HepG2 (cell line): ENCODE data around the gene CHEK1. TPM values are rescaled to one million over a fixed set of nuclear protein-coding genes. Genes with fewer than 3 reads are reported as not detected.

Experiments used
- ATAC-seq: fragments of 200-7000 bp; cut with Tn5 transposase; 3 replicates; pipeline ENCODE4 v1.9.1; 2020; ENCODE audit warnings: mild to moderate bottlenecking, moderate library complexity
- BruUV-seq: library from RNA; stranded (reverse); fragments of 400-500 nt; replicated peaks from 2 replicates; lab custom pipeline; 2021; lab: Mats Ljungman, UMichigan
- CTCF ChIA-PET: fragments of 300-600 bp; formaldehyde crosslinking; extraction: SDS; loops from one replicate; lab custom pipeline; 2021; ENCODE audit warnings: low total read pairs, inconsistent platforms, low intra/inter-chr PET ratio; lab: Yijun Ruan, JAX
- POLR2A ChIA-PET: fragments of 350-600 bp; sonication (Branson Sonifier 250); formaldehyde crosslinking; loops from one replicate; lab custom pipeline; 2020; ENCODE audit warnings: antibody characterized with exemption, inconsistent platforms; lab: Yijun Ruan, JAX
- DNase-seq: peaks from one replicate; pipeline ENCODE4 v3.0.0-alpha.2; 2015; ENCODE audit warnings: low spot score
- FAIRE-seq: peaks from 3 replicates; lab custom pipeline; 2011; peaks lifted over from hg19 to GRCh38; lab: Jason Lieb, UNC
- H2AFZ ChIP-seq: one replicate; pipeline ENCODE4 v1.6.1; 2011; ENCODE audit warnings: low read length, inconsistent platforms
- H3K27ac ChIP-seq: fragments of 300-600 bp; 3 replicates; pipeline ENCODE4 v1.8.0; 2011; ENCODE audit warnings: mixed run types, mild to moderate bottlenecking, mixed read lengths, low read length, inconsistent platforms; ENCODE audit not compliant: insufficient read depth; ENCODE audit errors: extremely low read length
- H3K27me3 ChIP-seq, 2 experiments: fragments of 200-600 bp in 1 of 2; 2 replicates in 1 of 2; 3 replicates in 1 of 2; pipeline versions ENCODE4 v1.6.0 to v1.8.0; 2011; ENCODE audit warnings: low read length in 2 of 2, mild to moderate bottlenecking in 2 of 2, moderate library complexity in 2 of 2, inconsistent platforms in 1 of 2; ENCODE audit not compliant: insufficient read depth in 2 of 2, control insufficient read depth in 1 of 2
- H3K36me3 ChIP-seq, 2 experiments: fragments of 200-600 bp in 1 of 2; replicated peaks in 1 of 2; 2 replicates in 1 of 2; 3 replicates in 1 of 2; pipeline versions ENCODE4 v1.5.1 to v1.8.0; 2011; ENCODE audit warnings: low read length in 2 of 2, inconsistent platforms in 1 of 2; ENCODE audit not compliant: insufficient read depth in 2 of 2, control insufficient read depth in 1 of 2
- H3K4me1 ChIP-seq: 2 replicates; pipeline ENCODE4 v1.5.1; 2012; ENCODE audit warnings: low read length, inconsistent platforms; ENCODE audit not compliant: insufficient read depth
- H3K4me2 ChIP-seq: 2 replicates; pipeline ENCODE4 v1.6.0; 2011; ENCODE audit warnings: low read depth, low read length, inconsistent platforms
- H3K4me3 ChIP-seq, 3 experiments: fragments of 200-600 bp in 1 of 3; sonication (generic), shearing (Covaris generic) in 1 of 3; replicated peaks in 1 of 3; 2 replicates each; pipeline ENCODE4 v1.5.1; 2011 to 2016; ENCODE audit warnings: low read length in 3 of 3, inconsistent platforms in 2 of 3, low read depth in 2 of 3, mild to moderate bottlenecking in 2 of 3, control low read depth in 1 of 3, mixed read lengths in 1 of 3; ENCODE audit not compliant: insufficient read depth in 1 of 3
- H3K79me2 ChIP-seq: one replicate; pipeline ENCODE4 v1.6.1; 2011; ENCODE audit warnings: low read length, inconsistent platforms; ENCODE audit not compliant: insufficient read depth
- H3K9ac ChIP-seq: 2 replicates; pipeline ENCODE4 v1.6.0; 2011; ENCODE audit warnings: mild to moderate bottlenecking, low read depth, low read length, inconsistent platforms; ENCODE audit not compliant: insufficient read depth
- H3K9me3 ChIP-seq: 2 replicates; pipeline ENCODE4 v1.5.1; 2012; ENCODE audit warnings: mild to moderate bottlenecking, low read length
- H4K20me1 ChIP-seq: 2 replicates; pipeline ENCODE4 v1.6.0; 2011; ENCODE audit warnings: inconsistent platforms, mild to moderate bottlenecking, low read length, moderate library complexity; ENCODE audit not compliant: insufficient read depth
- ELF3 ChIP-seq: IDR thresholded peaks from 2 replicates; pipeline ENCODE4 v1.6.1; 2016; ENCODE audit warnings: missing genetic modification reagents, missing compliant biosample characterization
- MBD4 ChIP-seq: IDR thresholded peaks from 2 replicates; pipeline ENCODE4 v1.6.1; 2012; ENCODE audit warnings: low read length, inconsistent platforms, borderline replicate concordance
- MTA3 ChIP-seq: sonication (generic); formaldehyde crosslinking; IDR thresholded peaks from 2 replicates; pipeline ENCODE4 v1.4.0; 2020; ENCODE audit warnings: missing genetic modification reagents
- NRL ChIP-seq: sonication (generic); formaldehyde crosslinking; IDR thresholded peaks from 2 replicates; pipeline ENCODE4 v1.5.0; 2020; ENCODE audit warnings: missing genetic modification reagents, mild to moderate bottlenecking, moderate library complexity, borderline replicate concordance
- RBM22 ChIP-seq: fragments of 200-400 bp; formaldehyde crosslinking; optimal IDR thresholded peaks from 2 replicates; pipeline ENCODE3; 2017; ENCODE audit warnings: mild to moderate bottlenecking, low read length, moderate library complexity
- SETDB1 ChIP-seq: sonication (generic); formaldehyde crosslinking; IDR thresholded peaks from 2 replicates; pipeline ENCODE4 v1.5.1; 2020; ENCODE audit warnings: missing genetic modification reagents, mild to moderate bottlenecking, borderline replicate concordance
- STAT5B ChIP-seq: sonication (generic); formaldehyde crosslinking; IDR thresholded peaks from 2 replicates; pipeline ENCODE4 v1.4.0; 2020; ENCODE audit warnings: missing genetic modification reagents
- ZBTB20 ChIP-seq: sonication (generic); formaldehyde crosslinking; IDR thresholded peaks from 2 replicates; pipeline ENCODE4 v1.8.1; 2023; ENCODE audit warnings: missing genetic modification reagents, low read depth, mild to moderate bottlenecking, borderline replicate concordance
- ZBTB33 ChIP-seq: sonication (generic); formaldehyde crosslinking; IDR thresholded peaks from 2 replicates; pipeline ENCODE4 v1.4.0; 2020; ENCODE audit warnings: missing genetic modification reagents
- ZKSCAN8 ChIP-seq: IDR thresholded peaks from 2 replicates; pipeline ENCODE4 v1.6.1; 2016; ENCODE audit warnings: borderline replicate concordance, missing genetic modification reagents, missing compliant biosample characterization
- ZNF510 ChIP-seq: sonication (generic); formaldehyde crosslinking; IDR thresholded peaks from 2 replicates; pipeline ENCODE4 v1.4.0; 2020; ENCODE audit warnings: low read depth, mild to moderate bottlenecking, missing genetic modification reagents
- ZNF724P ChIP-seq: sonication (generic); formaldehyde crosslinking; IDR thresholded peaks from 2 replicates; pipeline ENCODE4 v1.8.0; 2022; ENCODE audit warnings: missing genetic modification reagents, borderline replicate concordance
- WGBS: methylation state at CpG from one replicate; pipeline ENCODE4 v1.1.6; 2017; ENCODE audit warnings: low lambda C conversion rate; 5-methylcytosine and 5-hydroxymethylcytosine counted together
- in situ Hi-C: cut with HindIII; loops from 2 replicates; pipeline ENCODE4 v1.10.0; 2017; ENCODE audit warnings: low pct_unique_long_range_greater_than_20kb; ENCODE audit not compliant: extremely low pct_ligation_motif_present
- intact Hi-C: fragments of 100-400 bp; cut with micrococcal nuclease; formaldehyde crosslinking; loops from one replicate; pipeline ENCODE4 v1.10.0; 2022; ENCODE audit not compliant: unreplicated experiment
- polyA plus RNA-seq, 8 experiments: library from polyadenylated mRNA; depleted of rRNA in 3 of 8; stranded (reverse) in 7 of 8; unstranded in 1 of 8; fragments of >200 nt; fragmentation: Illumina TruSeq in 4 of 8; extraction: Trizol in 4 of 8; gene quantifications; 2 replicates each; pipeline versions ENCODE4 v1.2.1 to v1.2.3, GENCODE V29; 2011 to 2016; ENCODE audit warnings: low read depth in 4 of 8, missing spikeins in 1 of 8, mixed read lengths in 1 of 8; ENCODE audit not compliant: insufficient read depth in 1 of 8
- total RNA-seq, 5 experiments: library from RNA; depleted of rRNA; stranded (reverse); fragments of >200 nt; fragmentation: Illumina TruSeq; extraction: Trizol; gene quantifications; 2 replicates each; pipeline ENCODE4 v1.2.3, GENCODE V29; 2016; ENCODE audit warnings: low read depth in 1 of 5
- TF ChIP-seq, protein P1 (sequence below): sonication (generic); formaldehyde crosslinking; IDR thresholded peaks from 2 replicates; pipeline ENCODE4 v1.4.0; 2020; ENCODE audit warnings: low read depth, missing genetic modification reagents
- TF ChIP-seq, protein P2 (sequence below): sonication (generic); formaldehyde crosslinking; conservative IDR thresholded peaks from 2 replicates; pipeline ENCODE4 v1.4.0; 2020; ENCODE audit warnings: missing genetic modification reagents

CHEK1 gene
- total and polyA plus RNA-seq, 2 of the 13 experiments (the other 11 are each of a cell fraction or from before 2014, with no cell fraction given): 17.8 to 83.2 TPM

DNA sequence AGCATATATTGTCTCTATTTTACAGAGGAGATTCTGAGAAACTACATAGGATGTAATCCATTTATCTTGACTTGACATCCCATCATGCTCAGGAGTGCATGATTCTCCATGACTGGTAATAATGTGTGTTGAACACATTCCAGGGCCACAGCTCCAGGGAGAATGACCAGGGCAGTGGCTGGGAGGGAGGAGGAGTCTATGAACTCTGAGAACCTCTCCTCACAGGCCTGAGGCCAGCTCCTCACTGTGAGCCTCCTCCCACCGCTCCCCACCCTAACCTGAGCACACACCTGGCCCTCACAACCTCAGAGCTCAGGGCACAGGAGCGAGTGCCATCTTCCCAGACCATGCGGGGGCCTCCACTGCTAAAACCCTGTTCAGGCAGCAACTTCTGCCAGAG, 63.7 kb downstream of the CHEK1 start:
- in situ Hi-C loops: no loop called here
- H3K4me1 ChIP-seq: no peaks in the 10 kb centered on the region
- POLR2A ChIA-PET: no interaction called here
- no TSS peak for BruUV-seq
- no peak overlapping the region for H3K4me3 ChIP-seq
- H3K4me2 ChIP-seq: no peak overlapping the region
- H4K20me1 ChIP-seq: no peaks in the 10 kb centered on the region
- no peaks in the 10 kb centered on the region for H3K27me3 ChIP-seq
- no peak overlapping the region for H3K9ac ChIP-seq
- no peaks in the 10 kb centered on the region for H3K36me3 ChIP-seq
- no peak for DNase-seq
- 100% methylated on average over 2 of the region's 3 CpGs for WGBS
- no peak for FAIRE-seq
- no peak for TF ChIP-seq ZBTB33 (CRISPR knock-in tag)
- TF ChIP-seq, protein P1, sequence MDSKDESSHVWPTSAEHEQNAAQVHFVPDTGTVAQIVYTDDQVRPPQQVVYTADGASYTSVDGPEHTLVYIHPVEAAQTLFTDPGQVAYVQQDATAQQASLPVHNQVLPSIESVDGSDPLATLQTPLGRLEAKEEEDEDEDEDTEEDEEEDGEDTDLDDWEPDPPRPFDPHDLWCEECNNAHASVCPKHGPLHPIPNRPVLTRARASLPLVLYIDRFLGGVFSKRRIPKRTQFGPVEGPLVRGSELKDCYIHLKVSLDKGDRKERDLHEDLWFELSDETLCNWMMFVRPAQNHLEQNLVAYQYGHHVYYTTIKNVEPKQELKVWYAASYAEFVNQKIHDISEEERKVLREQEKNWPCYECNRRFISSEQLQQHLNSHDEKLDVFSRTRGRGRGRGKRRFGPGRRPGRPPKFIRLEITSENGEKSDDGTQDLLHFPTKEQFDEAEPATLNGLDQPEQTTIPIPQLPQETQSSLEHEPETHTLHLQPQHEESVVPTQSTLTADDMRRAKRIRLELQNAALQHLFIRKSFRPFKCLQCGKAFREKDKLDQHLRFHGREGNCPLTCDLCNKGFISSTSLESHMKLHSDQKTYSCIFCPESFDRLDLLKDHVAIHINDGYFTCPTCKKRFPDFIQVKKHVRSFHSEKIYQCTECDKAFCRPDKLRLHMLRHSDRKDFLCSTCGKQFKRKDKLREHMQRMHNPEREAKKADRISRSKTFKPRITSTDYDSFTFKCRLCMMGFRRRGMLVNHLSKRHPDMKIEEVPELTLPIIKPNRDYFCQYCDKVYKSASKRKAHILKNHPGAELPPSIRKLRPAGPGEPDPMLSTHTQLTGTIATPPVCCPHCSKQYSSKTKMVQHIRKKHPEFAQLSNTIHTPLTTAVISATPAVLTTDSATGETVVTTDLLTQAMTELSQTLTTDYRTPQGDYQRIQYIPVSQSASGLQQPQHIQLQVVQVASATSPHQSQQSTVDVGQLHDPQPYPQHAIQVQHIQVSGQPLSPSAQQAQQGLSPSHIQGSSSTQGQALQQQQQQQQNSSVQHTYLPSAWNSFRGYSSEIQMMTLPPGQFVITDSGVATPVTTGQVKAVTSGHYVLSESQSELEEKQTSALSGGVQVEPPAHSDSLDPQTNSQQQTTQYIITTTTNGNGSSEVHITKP (CRISPR knock-in tag): no peak
- TF ChIP-seq ZNF724P (CRISPR knock-in tag): no peak
- no peak for TF ChIP-seq STAT5B (CRISPR knock-in tag)
- no peak for TF ChIP-seq MTA3 (CRISPR knock-in tag)
- no peak for TF ChIP-seq RBM22
- TF ChIP-seq, protein P2, sequence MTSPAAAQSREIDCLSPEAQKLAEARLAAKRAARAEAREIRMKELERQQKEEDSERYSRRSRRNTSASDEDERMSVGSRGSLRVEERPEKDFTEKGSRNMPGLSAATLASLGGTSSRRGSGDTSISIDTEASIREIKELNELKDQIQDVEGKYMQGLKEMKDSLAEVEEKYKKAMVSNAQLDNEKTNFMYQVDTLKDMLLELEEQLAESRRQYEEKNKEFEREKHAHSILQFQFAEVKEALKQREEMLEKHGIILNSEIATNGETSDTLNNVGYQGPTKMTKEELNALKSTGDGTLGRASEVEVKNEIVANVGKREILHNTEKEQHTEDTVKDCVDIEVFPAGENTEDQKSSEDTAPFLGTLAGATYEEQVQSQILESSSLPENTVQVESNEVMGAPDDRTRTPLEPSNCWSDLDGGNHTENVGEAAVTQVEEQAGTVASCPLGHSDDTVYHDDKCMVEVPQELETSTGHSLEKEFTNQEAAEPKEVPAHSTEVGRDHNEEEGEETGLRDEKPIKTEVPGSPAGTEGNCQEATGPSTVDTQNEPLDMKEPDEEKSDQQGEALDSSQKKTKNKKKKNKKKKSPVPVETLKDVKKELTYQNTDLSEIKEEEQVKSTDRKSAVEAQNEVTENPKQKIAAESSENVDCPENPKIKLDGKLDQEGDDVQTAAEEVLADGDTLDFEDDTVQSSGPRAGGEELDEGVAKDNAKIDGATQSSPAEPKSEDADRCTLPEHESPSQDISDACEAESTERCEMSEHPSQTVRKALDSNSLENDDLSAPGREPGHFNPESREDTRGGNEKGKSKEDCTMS (CRISPR knock-in tag): no peak
- TF ChIP-seq ZNF510 (CRISPR knock-in tag): no peak
- no peak for TF ChIP-seq ZBTB20
- no peak for TF ChIP-seq ELF3 (CRISPR knock-in tag)
- no peak for TF ChIP-seq MBD4
- no peak for TF ChIP-seq ZKSCAN8 (CRISPR knock-in tag)
- no peak for TF ChIP-seq NRL (CRISPR knock-in tag)
- no peak for TF ChIP-seq SETDB1 (CRISPR knock-in tag)
- TF ChIP-seq, all 625 proteins: peak for 0
- no peak for ATAC-seq
- intact Hi-C loops: no loop called here
- Histone ChIP-seq H3K9me3 (no peaks in the 10 kb centered on the region), H3K79me2 (no peaks in the 10 kb centered on the region), H2AFZ (no peak overlapping the region), H3K27ac (no peak overlapping the region)
- CTCF ChIA-PET: no interaction called here
